ENCODE measurements around the gene CMSS1.
A peak's percentile ranks its signal among the peaks of the same experiment; 100 is the strongest.

CMSS1 gene

GRCh38 chr3:99817437-99818240 is at the start of gene CMSS1:
TSS of gene CMSS1 (plus strand) at chr3:99817862.
- Mint-ChIP-seq H3K36me3 (peaks cover 3 to 4% of the 10 kb centered on the region in 2 donors), H3K27me3 (no peaks in the 10 kb centered on the region), H3K9me3 (no peaks in the 10 kb centered on the region), H3K27ac (peak within 1 kb of the TSS; percentile 100), H3K4me3 (peak within 1 kb of the TSS; percentile 98), H3K4me1 (peaks cover 9 to 32% of the 10 kb centered on the region in 2 donors)
- ATAC-seq (replicated peaks) (peak; percentile 96 to 97), DNase-seq (peak; percentile 91)

- Mint-ChIP-seq H3K27ac (no peak overlapping the region), H3K9me3 (no peaks in the 10 kb centered on the region), H3K36me3 (no peaks in the 10 kb centered on the region), H3K4me1 (no peaks in the 10 kb centered on the region), H3K27me3 (peaks cover 4 to 11% of the 10 kb centered on the region in 2 donors), H3K4me3 (no peak overlapping the region)
- DNase-seq (no peak), ATAC-seq (replicated peaks) (no peak)
Observed at GRCh38 chr3:99768126-99768525, 49.5 kb upstream of the CMSS1 start.

GRCh38 chr3:99768808-99769501 is 48.7 kb upstream of the CMSS1 start:
- Mint-ChIP-seq H3K27ac (no peak overlapping the region), H3K4me3 (no peak overlapping the region), H3K36me3 (no peaks in the 10 kb centered on the region), H3K4me1 (no peaks in the 10 kb centered on the region), H3K27me3 (peaks cover 4 to 11% of the 10 kb centered on the region in 2 donors), H3K9me3 (no peaks in the 10 kb centered on the region)
- ATAC-seq (replicated peaks) (no peak), DNase-seq (no peak)

GRCh38 chr3:99772171-99772570 is 45.5 kb upstream of the CMSS1 start:
- H3K9me3 Mint-ChIP-seq: no peaks in the 10 kb centered on the region
- H3K4me1 Mint-ChIP-seq: no peaks in the 10 kb centered on the region
- no peak overlapping the region for H3K27ac Mint-ChIP-seq
- H3K4me3 Mint-ChIP-seq: no peak overlapping the region
- H3K27me3 Mint-ChIP-seq: peaks cover 4 to 7% of the 10 kb centered on the region in 2 donors
- ATAC-seq (replicated peaks) (no peak), DNase-seq (no peak)
- H3K36me3 Mint-ChIP-seq: no peaks in the 10 kb centered on the region

GRCh38 chr3:99772671-99773070 is 45.0 kb upstream of the CMSS1 start:
- no peak for DNase-seq
- no peaks in the 10 kb centered on the region for H3K9me3 Mint-ChIP-seq
- no peaks in the 10 kb centered on the region for H3K36me3 Mint-ChIP-seq
- H3K4me3 Mint-ChIP-seq: no peak overlapping the region
- no peak for ATAC-seq (replicated peaks)
- no peaks in the 10 kb centered on the region for H3K4me1 Mint-ChIP-seq
- H3K27me3 Mint-ChIP-seq: peaks cover 2 to 5% of the 10 kb centered on the region in 2 donors
- no peak overlapping the region for H3K27ac Mint-ChIP-seq

- H3K27ac Mint-ChIP-seq: no peak overlapping the region
- no peak overlapping the region for H3K4me3 Mint-ChIP-seq
- no peaks in the 10 kb centered on the region for H3K36me3 Mint-ChIP-seq
- no peaks in the 10 kb centered on the region for H3K9me3 Mint-ChIP-seq
- no peaks in the 10 kb centered on the region for H3K4me1 Mint-ChIP-seq
- H3K27me3 Mint-ChIP-seq: peaks cover 0 to 11% of the 10 kb centered on the region in 2 donors
- ATAC-seq (replicated peaks) (peak; percentile 44 to 68), DNase-seq (no peak)
Observed at GRCh38 chr3:99774467-99774866, 43.2 kb upstream of the CMSS1 start.

- no peak for ATAC-seq (replicated peaks)
Observed at GRCh38 chr3:99776516-99777209, 41.0 kb upstream of the CMSS1 start.

DNA sequence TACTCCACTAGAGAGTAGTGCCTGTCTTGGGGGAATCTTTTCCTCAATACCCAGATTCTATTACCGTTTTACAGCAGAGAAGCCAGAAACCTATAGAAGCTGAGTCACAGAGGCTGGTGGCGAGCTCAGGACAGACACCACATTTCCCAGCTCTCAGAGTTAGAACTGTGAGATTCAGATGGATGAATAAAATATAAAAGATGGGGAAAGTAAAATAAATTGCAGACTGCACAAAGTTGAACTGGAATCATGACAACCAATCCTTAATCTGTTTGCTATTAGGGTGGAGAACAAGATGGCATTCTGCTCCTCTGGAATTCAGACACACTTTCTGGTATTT is 40.5 kb upstream of the CMSS1 start:
- H3K4me1 Mint-ChIP-seq: no peaks in the 10 kb centered on the region
- no peak overlapping the region for H3K27ac Mint-ChIP-seq
- no peak overlapping the region for H3K4me3 Mint-ChIP-seq
- no peak for DNase-seq
- no peaks in the 10 kb centered on the region for H3K36me3 Mint-ChIP-seq
- ATAC-seq (replicated peaks): no peak
- no peaks in the 10 kb centered on the region for H3K9me3 Mint-ChIP-seq
- peaks cover 17 to 25% of the 10 kb centered on the region in 2 donors for H3K27me3 Mint-ChIP-seq

More at GRCh38 chr3:99776516-99777209, 41.0 kb upstream of the CMSS1 start:
- no peak overlapping the region for H3K27ac Mint-ChIP-seq
- peaks cover 13 to 22% of the 10 kb centered on the region in 2 donors for H3K27me3 Mint-ChIP-seq
- DNase-seq: no peak
- H3K4me3 Mint-ChIP-seq: no peak overlapping the region
- H3K36me3 Mint-ChIP-seq: no peaks in the 10 kb centered on the region
- no peaks in the 10 kb centered on the region for H3K4me1 Mint-ChIP-seq
- H3K9me3 Mint-ChIP-seq: no peaks in the 10 kb centered on the region

DNA sequence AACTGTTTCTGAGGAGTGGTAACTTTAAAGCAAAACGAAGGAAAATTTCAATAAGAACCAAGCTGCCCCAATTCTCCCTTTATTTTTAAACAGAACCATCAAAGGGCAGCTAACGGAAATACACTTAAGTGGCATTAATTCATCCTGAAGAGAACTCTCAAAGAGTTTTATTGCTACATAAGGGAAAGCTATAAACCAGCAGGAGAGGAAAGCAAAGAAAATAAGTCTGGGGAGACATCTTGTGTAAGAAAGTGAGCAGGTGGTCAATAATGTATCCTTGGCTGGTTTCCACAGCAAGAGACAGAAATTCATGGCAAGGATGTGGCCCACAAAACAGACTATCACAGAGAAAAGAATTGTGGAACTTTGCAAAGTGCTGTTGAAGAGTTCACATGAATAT is 40.0 kb upstream of the CMSS1 start:
- no peak overlapping the region for H3K4me3 Mint-ChIP-seq
- DNase-seq (no peak), ATAC-seq (replicated peaks) (no peak)
- H3K4me1 Mint-ChIP-seq: no peaks in the 10 kb centered on the region
- H3K27ac Mint-ChIP-seq: no peak overlapping the region
- no peaks in the 10 kb centered on the region for H3K36me3 Mint-ChIP-seq
- H3K9me3 Mint-ChIP-seq: no peaks in the 10 kb centered on the region
- H3K27me3 Mint-ChIP-seq: peaks cover 17 to 25% of the 10 kb centered on the region in 2 donors

- no peaks in the 10 kb centered on the region for H3K9me3 Mint-ChIP-seq
- no peak overlapping the region for H3K27ac Mint-ChIP-seq
- no peak for ATAC-seq (replicated peaks)
- H3K4me1 Mint-ChIP-seq: no peaks in the 10 kb centered on the region
- H3K36me3 Mint-ChIP-seq: no peaks in the 10 kb centered on the region
- peaks cover 17 to 25% of the 10 kb centered on the region in 2 donors for H3K27me3 Mint-ChIP-seq
- H3K4me3 Mint-ChIP-seq: no peak overlapping the region
- no peak for DNase-seq
Observed at GRCh38 chr3:99780749-99781148, 36.9 kb upstream of the CMSS1 start.

DNA sequence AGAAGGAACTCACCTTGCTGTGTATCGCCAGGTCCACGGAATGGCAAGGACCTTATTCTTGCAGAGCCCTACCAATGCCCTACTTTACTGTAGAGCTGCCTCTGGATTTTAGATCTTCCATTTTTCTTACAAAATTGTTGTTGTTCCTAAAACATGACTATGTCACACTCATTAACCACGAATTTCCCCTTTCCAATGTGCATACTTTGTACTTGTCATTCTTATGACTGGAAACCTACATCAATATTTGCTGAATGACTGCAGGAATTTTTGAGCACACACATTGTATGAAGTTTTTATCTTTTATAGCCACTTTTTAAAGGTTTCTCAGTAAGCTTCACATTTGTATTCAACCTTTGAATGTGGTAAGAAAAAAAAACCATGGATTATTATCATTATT is 35.9 kb upstream of the CMSS1 start:
- ATAC-seq (replicated peaks) (no peak), DNase-seq (no peak)
- Mint-ChIP-seq H3K27me3 (peaks cover 17 to 25% of the 10 kb centered on the region in 2 donors), H3K4me1 (no peaks in the 10 kb centered on the region), H3K27ac (no peak overlapping the region), H3K36me3 (no peaks in the 10 kb centered on the region), H3K9me3 (no peaks in the 10 kb centered on the region), H3K4me3 (no peak overlapping the region)

DNA sequence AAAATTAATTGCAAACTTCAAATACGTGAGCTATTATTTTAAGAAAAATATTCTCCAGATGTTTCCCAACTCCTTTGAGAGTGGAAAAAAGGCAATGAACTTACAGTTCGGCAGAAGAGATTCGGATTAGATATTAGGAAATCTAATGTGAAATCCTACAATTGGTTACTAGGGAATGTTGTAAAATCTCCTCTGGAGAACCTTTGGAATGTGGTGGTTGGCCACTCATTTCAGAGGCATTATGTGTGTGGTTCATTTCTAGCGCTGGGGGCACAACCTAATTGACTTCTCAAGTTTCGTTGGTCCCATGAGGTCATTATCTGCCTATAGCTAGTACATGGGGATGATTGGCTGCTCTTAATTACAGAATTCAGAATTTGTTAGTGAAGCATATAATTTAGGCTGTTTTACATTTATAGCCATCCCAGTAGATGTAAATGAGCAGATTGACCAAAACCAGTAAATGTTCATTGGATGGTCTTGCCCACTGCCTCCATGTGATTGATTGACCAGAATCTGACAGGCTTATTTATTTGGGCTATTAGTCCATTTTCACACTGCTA is 34.6 kb upstream of the CMSS1 start:
- no peak overlapping the region for H3K27ac Mint-ChIP-seq
- H3K4me3 Mint-ChIP-seq: no peak overlapping the region
- DNase-seq (no peak), ATAC-seq (replicated peaks) (no peak)
- no peaks in the 10 kb centered on the region for H3K36me3 Mint-ChIP-seq
- H3K27me3 Mint-ChIP-seq: peaks cover 17 to 19% of the 10 kb centered on the region in 2 donors
- no peaks in the 10 kb centered on the region for H3K4me1 Mint-ChIP-seq
- H3K9me3 Mint-ChIP-seq: no peaks in the 10 kb centered on the region

GRCh38 chr3:99789011-99789721 is 28.5 kb upstream of the CMSS1 start:
- no peak overlapping the region for H3K4me3 Mint-ChIP-seq
- H3K36me3 Mint-ChIP-seq: no peaks in the 10 kb centered on the region
- DNase-seq (no peak), ATAC-seq (replicated peaks) (peak; percentile 88 to 96)
- no peak overlapping the region for H3K27ac Mint-ChIP-seq
- H3K27me3 Mint-ChIP-seq: peaks cover 6 to 10% of the 10 kb centered on the region in 2 donors
- no peaks in the 10 kb centered on the region for H3K9me3 Mint-ChIP-seq
- H3K4me1 Mint-ChIP-seq: peaks cover 0 to 1% of the 10 kb centered on the region in 2 donors

- no peak overlapping the region for H3K27ac Mint-ChIP-seq
- no peak for DNase-seq
- H3K27me3 Mint-ChIP-seq: peaks cover 6 to 12% of the 10 kb centered on the region in 2 donors
- peaks cover 0 to 1% of the 10 kb centered on the region in 2 donors for H3K36me3 Mint-ChIP-seq
- ATAC-seq (replicated peaks): no peak
- H3K4me1 Mint-ChIP-seq: no peaks in the 10 kb centered on the region
- no peak overlapping the region for H3K4me3 Mint-ChIP-seq
- no peaks in the 10 kb centered on the region for H3K9me3 Mint-ChIP-seq
Observed at GRCh38 chr3:99794485-99794884, 23.2 kb upstream of the CMSS1 start.

All from stimulated activated naive B cell treated with anti-CD40 and anti-IgM and Interleukin-4, amounts not matched to agents 10 μg/mL and 1 μg/mL and 100 μg/mL, for 72 hours (primary cell).